Caco-2 (cell line): ENCODE data around the gene TLX1. TPM values are rescaled to one million over a fixed set of nuclear protein-coding genes. Genes with fewer than 3 reads are reported as not detected.
A peak's percentile ranks its signal among the peaks of the same experiment; 100 is the strongest.

Experiments used
- BruUV-seq: library from RNA; stranded (reverse); fragments of 400-500 nt; replicated peaks from 2 replicates; lab custom pipeline; 2021; lab: Mats Ljungman, UMichigan
- CTCF ChIA-PET: fragments of 300-600 bp; sonication (Branson Sonifier 250); formaldehyde crosslinking; loops from one replicate; lab custom pipeline; 2022; ENCODE audit warnings: antibody characterized with exemption; lab: Charles Lee
- POLR2A ChIA-PET: fragments of 300-600 bp; sonication (Branson Sonifier 250); formaldehyde crosslinking; loops from one replicate; lab custom pipeline; 2022; ENCODE audit warnings: antibody characterized with exemption; lab: Charles Lee
- DNase-seq, 2 experiments: peaks; one replicate each; pipeline versions ENCODE4 v3.0.0 to v3.0.0-alpha.2; 2020 to 2022
- H3K27me3 ChIP-seq: replicated peaks from 2 replicates; pipeline ENCODE4 v1.6.0; 2011; ENCODE audit warnings: low read length; ENCODE audit not compliant: control insufficient read depth, insufficient read depth
- H3K36me3 ChIP-seq: 2 replicates; pipeline ENCODE4 v1.5.1; 2011; ENCODE audit warnings: low read length; ENCODE audit not compliant: control insufficient read depth, insufficient read depth
- H3K4me1 ChIP-seq: fragments of 250-450 bp; sonication (Bioruptor Pico); 2 replicates; pipeline ENCODE4 v1.5.1; 2020; ENCODE audit warnings: mild to moderate bottlenecking
- H3K4me3 ChIP-seq: 2 replicates; pipeline ENCODE4 v1.5.1; 2011; ENCODE audit warnings: low read depth, mild to moderate bottlenecking, control low read depth, low read length
- H3K9me3 ChIP-seq: fragments of 250-450 bp; sonication (Bioruptor Pico); 2 replicates; pipeline ENCODE4 v1.5.1; 2020; ENCODE audit warnings: mild to moderate bottlenecking, moderate library complexity
- H3K27ac Mint-ChIP-seq: one replicate; pipeline ENCODE4 v1.8.0; 2022; ENCODE audit warnings: mixed read lengths; ENCODE audit not compliant: unreplicated experiment
- H3K27me3 Mint-ChIP-seq: one replicate; pipeline ENCODE4 v1.8.0; 2022; ENCODE audit warnings: mixed read lengths; ENCODE audit not compliant: insufficient read depth, unreplicated experiment
- H3K36me3 Mint-ChIP-seq: one replicate; pipeline ENCODE4 v1.8.0; 2022; ENCODE audit warnings: mild to moderate bottlenecking, mixed read lengths; ENCODE audit not compliant: insufficient read depth, unreplicated experiment
- H3K4me1 Mint-ChIP-seq: one replicate; pipeline ENCODE4 v1.8.0; 2022; ENCODE audit warnings: low read depth, mixed read lengths; ENCODE audit not compliant: unreplicated experiment
- H3K4me3 Mint-ChIP-seq: one replicate; pipeline ENCODE4 v1.8.0; 2022; ENCODE audit warnings: mild to moderate bottlenecking, moderate library complexity, mixed read lengths; ENCODE audit not compliant: unreplicated experiment
- H3K9me3 Mint-ChIP-seq: one replicate; pipeline ENCODE4 v1.8.0; 2022; ENCODE audit warnings: mixed read lengths; ENCODE audit not compliant: unreplicated experiment
- intact Hi-C: fragments of 100-400 bp; cut with micrococcal nuclease; formaldehyde crosslinking; loops from one replicate; pipeline ENCODE4 v1.10.0; 2022; ENCODE audit not compliant: unreplicated experiment
- total RNA-seq: library from RNA; stranded (reverse); gene quantifications from 2 replicates; pipeline ENCODE4 v1.2.3, GENCODE V29; 2022
- TF ChIP-seq, protein P1 (sequence below), 2 experiments: fragments of 200-600 bp in 1 of 2; IDR thresholded peaks; 1 replicate in 1 of 2; 2 replicates in 1 of 2; pipeline versions ENCODE4 v1.5.1 to v1.8.0; 2011 to 2022; ENCODE audit warnings: antibody characterized with exemption in 1 of 2, control low read depth in 1 of 2, inconsistent platforms in 1 of 2, low read depth in 1 of 2, low read length in 1 of 2, mild to moderate bottlenecking in 1 of 2, moderate library complexity in 1 of 2; ENCODE audit not compliant: insufficient read depth in 1 of 2, severe bottlenecking in 1 of 2, unreplicated experiment in 1 of 2

TLX1 gene
- total RNA-seq, 1 experiment from 2014 or later, result 2.3 TPM

- CTCF ChIA-PET, result interaction anchor here (1.2 kb wide), 1 partner anchor 14 kb away, joined by 8 read pairs; no protein-coding TSS in a partner anchor
- no peak for DNase-seq
- peaks cover 7% of the 10 kb centered on the region for H3K4me1 Mint-ChIP-seq
- no peak overlapping the region for H3K27ac Mint-ChIP-seq
- Histone ChIP-seq H3K27me3 (no peaks in the 10 kb centered on the region), H3K36me3 (no peaks in the 10 kb centered on the region), H3K4me3 (no peak overlapping the region), H3K9me3 (no peaks in the 10 kb centered on the region), H3K4me1 (peaks cover 13% of the 10 kb centered on the region)
- BruUV-seq, result no TSS peak
- intact Hi-C loops, result no loop called here
- TF ChIP-seq, protein P1, sequence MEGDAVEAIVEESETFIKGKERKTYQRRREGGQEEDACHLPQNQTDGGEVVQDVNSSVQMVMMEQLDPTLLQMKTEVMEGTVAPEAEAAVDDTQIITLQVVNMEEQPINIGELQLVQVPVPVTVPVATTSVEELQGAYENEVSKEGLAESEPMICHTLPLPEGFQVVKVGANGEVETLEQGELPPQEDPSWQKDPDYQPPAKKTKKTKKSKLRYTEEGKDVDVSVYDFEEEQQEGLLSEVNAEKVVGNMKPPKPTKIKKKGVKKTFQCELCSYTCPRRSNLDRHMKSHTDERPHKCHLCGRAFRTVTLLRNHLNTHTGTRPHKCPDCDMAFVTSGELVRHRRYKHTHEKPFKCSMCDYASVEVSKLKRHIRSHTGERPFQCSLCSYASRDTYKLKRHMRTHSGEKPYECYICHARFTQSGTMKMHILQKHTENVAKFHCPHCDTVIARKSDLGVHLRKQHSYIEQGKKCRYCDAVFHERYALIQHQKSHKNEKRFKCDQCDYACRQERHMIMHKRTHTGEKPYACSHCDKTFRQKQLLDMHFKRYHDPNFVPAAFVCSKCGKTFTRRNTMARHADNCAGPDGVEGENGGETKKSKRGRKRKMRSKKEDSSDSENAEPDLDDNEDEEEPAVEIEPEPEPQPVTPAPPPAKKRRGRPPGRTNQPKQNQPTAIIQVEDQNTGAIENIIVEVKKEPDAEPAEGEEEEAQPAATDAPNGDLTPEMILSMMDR (IDR thresholded peaks at IDR 0.05; ENCODE audit: insufficient read depth in 1 of 2, low read depth in 1 of 2, low read length in 1 of 2, severe bottlenecking in 1 of 2, unreplicated experiment in 1 of 2), result no peak
- H3K36me3 Mint-ChIP-seq, result no peaks in the 10 kb centered on the region
- no peak overlapping the region for H3K4me3 Mint-ChIP-seq
- POLR2A ChIA-PET, result no interaction called here
- H3K27me3 Mint-ChIP-seq, result peaks cover 4% of the 10 kb centered on the region
- H3K9me3 Mint-ChIP-seq, result no peaks in the 10 kb centered on the region
Observed at GRCh38 chr10:101155896-101156295, 24.8 kb downstream of the TLX1 start.

- no TSS peak for BruUV-seq
- Histone ChIP-seq H3K27me3 (no peaks in the 10 kb centered on the region), H3K36me3 (no peaks in the 10 kb centered on the region), H3K9me3 (no peaks in the 10 kb centered on the region), H3K4me3 (no peak overlapping the region), H3K4me1 (peaks cover 13% of the 10 kb centered on the region)
- no peak overlapping the region for H3K27ac Mint-ChIP-seq
- H3K27me3 Mint-ChIP-seq, result peaks cover 7% of the 10 kb centered on the region
- H3K9me3 Mint-ChIP-seq, result no peaks in the 10 kb centered on the region
- DNase-seq, result peak in 1 of 2 experiments; percentile 26
- intact Hi-C loops, result no loop called here
- H3K4me1 Mint-ChIP-seq, result peaks cover 7% of the 10 kb centered on the region
- no peak overlapping the region for H3K4me3 Mint-ChIP-seq
- TF ChIP-seq, protein P1 (IDR thresholded peaks at IDR 0.05; ENCODE audit: insufficient read depth in 1 of 2, low read depth in 1 of 2, low read length in 1 of 2, severe bottlenecking in 1 of 2, unreplicated experiment in 1 of 2), result no peak
- no peaks in the 10 kb centered on the region for H3K36me3 Mint-ChIP-seq
- POLR2A ChIA-PET, result no interaction called here
- CTCF ChIA-PET, result interaction anchor here (1.0 kb wide), 1 partner anchor 16 kb away, joined by 3 read pairs; no protein-coding TSS in a partner anchor
Observed at GRCh38 chr10:101157756-101158458, 26.8 kb downstream of the TLX1 start.

GRCh38 chr10:101158459-101159058 lies 27.5 kb downstream of the TLX1 start:
- peaks cover 12% of the 10 kb centered on the region for H3K27me3 Mint-ChIP-seq
- no TSS peak for BruUV-seq
- H3K27me3 ChIP-seq, result no peaks in the 10 kb centered on the region; the same call in 1 of the 2 replicates

More at GRCh38 chr10:101158459-101159058, 27.5 kb downstream of the TLX1 start:
- intact Hi-C loops, result no loop called here
- Histone ChIP-seq H3K4me3 (no peak overlapping the region), H3K9me3 (no peaks in the 10 kb centered on the region), H3K36me3 (no peaks in the 10 kb centered on the region), H3K4me1 (peaks cover 13% of the 10 kb centered on the region)
- TF ChIP-seq, protein P1 (IDR thresholded peaks at IDR 0.05; ENCODE audit: insufficient read depth in 1 of 2, low read depth in 1 of 2, low read length in 1 of 2, severe bottlenecking in 1 of 2, unreplicated experiment in 1 of 2), result no peak
- Mint-ChIP-seq H3K27ac (no peak overlapping the region), H3K36me3 (no peaks in the 10 kb centered on the region), H3K4me1 (peaks cover 7% of the 10 kb centered on the region), H3K4me3 (no peak overlapping the region), H3K9me3 (no peaks in the 10 kb centered on the region)
- peak; percentile 23 to 58 for DNase-seq
- ChIA-PET CTCF (no interaction called here), POLR2A (no interaction called here)
